NCI-H1048 (cell line): ENCODE data around the gene WDHD1.
"Not testable (repeated sequence)": the region's sequence is repeated elsewhere in the genome, so short reads cannot be mapped to it uniquely, and the experiment has no call there.

ENCODE experiments used
- DNase-seq: peaks from one replicate; lab custom pipeline; 2025; lab: John Stamatoyannopoulos, UW

The WDHD1 gene, protein sequence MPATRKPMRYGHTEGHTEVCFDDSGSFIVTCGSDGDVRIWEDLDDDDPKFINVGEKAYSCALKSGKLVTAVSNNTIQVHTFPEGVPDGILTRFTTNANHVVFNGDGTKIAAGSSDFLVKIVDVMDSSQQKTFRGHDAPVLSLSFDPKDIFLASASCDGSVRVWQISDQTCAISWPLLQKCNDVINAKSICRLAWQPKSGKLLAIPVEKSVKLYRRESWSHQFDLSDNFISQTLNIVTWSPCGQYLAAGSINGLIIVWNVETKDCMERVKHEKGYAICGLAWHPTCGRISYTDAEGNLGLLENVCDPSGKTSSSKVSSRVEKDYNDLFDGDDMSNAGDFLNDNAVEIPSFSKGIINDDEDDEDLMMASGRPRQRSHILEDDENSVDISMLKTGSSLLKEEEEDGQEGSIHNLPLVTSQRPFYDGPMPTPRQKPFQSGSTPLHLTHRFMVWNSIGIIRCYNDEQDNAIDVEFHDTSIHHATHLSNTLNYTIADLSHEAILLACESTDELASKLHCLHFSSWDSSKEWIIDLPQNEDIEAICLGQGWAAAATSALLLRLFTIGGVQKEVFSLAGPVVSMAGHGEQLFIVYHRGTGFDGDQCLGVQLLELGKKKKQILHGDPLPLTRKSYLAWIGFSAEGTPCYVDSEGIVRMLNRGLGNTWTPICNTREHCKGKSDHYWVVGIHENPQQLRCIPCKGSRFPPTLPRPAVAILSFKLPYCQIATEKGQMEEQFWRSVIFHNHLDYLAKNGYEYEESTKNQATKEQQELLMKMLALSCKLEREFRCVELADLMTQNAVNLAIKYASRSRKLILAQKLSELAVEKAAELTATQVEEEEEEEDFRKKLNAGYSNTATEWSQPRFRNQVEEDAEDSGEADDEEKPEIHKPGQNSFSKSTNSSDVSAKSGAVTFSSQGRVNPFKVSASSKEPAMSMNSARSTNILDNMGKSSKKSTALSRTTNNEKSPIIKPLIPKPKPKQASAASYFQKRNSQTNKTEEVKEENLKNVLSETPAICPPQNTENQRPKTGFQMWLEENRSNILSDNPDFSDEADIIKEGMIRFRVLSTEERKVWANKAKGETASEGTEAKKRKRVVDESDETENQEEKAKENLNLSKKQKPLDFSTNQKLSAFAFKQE

DNA sequence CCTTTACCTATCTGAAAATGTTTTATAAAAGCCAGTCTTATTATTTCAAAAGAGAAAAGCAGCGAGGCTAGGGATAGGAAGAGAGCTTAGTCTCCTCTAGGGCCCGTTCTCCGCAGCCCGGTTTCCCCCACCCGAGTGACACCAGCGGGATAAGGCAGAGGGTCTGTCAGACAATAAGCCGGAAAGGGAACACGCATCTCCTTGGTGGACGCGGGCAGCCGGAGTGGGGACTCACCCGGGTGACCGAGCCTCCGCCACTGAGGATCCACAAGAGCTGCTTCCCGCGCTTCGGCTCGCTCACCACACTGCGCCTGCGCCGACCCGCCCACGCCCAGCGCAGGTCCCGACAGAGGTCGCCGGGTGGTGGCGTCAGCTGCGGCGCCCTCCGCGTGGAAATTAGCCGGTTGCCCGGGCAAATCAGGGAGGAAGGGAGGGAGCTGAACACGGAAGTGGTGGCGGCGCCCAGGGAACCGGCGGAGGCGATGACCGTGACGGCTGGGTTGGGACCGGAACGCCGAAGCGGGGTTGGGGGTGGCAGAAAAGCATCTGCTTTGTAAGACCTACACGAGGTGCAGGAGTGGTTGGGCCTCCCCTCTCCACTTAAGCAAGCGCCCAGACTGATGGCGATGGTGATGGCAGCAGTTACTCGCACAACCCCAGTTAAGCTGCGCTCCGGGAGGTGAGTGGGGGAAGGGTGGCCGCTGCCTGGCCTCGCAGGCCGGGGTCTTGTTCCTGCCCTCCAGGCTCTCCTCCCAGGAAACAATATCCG, at the start of gene WDHD1, which contains the start of gene SOCS4:
Gene WDHD1 (minus strand): TSS at position 307 of the 769 bp plus-strand sequence. CDS start 312 bp downstream, outside the sequence.
Gene SOCS4 (plus strand): TSS at position 444 of the 769 bp plus-strand sequence. CDS start 15,806 bp downstream, outside the sequence.
- peak; percentile 77 for DNase-seq

DNA sequence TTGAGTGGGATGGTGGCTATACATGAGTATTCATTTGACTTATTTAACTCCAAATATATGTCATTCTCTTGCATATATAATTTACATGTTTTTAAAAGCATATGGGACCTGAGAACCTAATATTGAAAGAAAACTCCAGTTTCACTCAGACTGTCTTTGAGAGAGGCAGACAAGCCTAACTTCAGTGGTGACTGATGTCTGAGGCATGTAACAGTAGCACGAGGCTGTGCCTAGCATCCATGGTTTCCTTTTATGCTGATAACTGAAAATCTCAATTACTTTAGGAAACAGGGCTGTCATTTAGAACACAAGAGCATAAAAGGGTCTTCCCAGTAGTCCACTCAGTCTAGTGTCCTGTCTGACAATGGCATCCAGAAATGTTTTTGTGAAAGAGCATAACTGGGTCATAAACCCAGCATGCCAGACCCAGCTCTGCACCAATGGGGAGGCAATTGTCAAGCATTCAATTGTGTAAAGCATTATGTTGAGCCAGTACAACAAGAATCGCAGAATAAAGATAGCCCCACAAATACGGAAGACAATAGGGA, 48.8 kb upstream of the WDHD1 start:
- DNase-seq: no peak

DNA sequence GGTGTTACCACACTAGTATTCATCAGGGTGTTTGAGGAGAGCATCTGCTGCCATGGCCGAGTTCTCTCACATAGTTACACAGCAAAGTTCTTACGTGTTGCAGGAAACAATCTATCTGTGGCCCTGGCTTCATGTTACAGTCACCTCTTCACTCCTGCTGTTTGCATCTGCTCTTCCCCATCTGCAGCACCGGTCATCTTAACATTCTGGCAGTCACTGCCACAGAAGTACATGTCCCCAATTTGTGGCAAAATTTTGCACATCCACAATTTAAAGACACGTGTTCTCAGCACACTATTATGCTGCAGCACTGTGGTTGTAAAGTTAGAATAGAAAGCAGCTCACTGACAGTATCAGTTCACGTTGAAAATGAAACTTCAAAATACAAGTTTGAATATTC, 47.8 kb upstream of the WDHD1 start:
- DNase-seq: no peak

DNA sequence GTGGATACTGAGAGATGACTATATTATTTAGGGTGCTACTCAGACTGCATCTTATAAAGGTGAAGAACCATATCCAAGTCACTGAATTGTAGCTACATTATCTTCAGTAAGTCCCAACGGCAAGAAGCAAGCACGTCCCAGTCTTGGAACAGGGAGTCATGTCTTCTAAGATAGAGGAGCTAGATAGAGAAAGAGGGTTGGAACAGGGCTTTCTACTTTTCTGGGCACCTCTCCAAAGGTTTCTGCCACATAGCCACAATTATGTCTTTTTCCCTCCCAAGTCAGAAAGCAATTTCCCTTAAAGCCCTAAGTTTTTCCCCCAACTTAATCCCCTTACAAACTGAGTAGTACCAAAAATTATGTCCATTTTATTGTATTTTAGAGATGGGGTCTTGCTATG, 47.0 kb upstream of the WDHD1 start:
- no peak for DNase-seq

DNA sequence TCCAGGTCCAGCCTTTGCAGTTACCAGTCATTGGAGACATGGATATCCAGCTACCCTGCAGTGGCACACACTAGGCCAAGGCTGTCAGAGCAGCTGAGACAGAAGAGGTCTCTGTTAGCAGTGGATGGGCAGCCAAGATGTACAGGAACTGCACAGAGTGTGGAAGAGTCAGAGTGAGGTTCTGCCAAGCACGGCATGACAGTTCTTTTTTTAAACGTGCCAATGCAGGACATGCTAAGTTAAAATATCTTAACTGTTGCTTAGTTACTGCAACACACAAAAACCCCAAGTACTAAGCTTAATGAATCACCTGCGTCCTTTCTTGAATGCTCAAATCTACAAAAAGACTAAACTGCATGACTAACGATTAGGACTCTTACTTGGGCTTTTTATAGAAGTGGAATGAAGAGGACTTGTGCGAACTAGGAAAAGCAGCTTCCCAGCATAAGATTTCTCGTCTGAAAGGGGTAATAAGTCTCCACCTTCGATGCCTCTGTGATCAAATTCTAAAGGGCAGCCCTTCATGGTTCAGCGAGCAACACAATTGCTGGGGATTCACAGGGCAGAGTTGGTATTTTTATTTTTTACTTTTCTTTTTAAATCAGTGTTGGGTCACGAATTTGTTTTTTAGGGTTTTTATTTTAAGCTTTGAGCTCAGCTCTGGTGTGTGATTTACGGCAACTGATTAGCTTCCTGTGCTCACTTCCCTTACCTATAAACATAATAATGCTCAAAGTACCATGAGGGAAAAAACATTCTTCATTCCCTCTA, 45.2 kb upstream of the WDHD1 start:
- no peak for DNase-seq

DNA sequence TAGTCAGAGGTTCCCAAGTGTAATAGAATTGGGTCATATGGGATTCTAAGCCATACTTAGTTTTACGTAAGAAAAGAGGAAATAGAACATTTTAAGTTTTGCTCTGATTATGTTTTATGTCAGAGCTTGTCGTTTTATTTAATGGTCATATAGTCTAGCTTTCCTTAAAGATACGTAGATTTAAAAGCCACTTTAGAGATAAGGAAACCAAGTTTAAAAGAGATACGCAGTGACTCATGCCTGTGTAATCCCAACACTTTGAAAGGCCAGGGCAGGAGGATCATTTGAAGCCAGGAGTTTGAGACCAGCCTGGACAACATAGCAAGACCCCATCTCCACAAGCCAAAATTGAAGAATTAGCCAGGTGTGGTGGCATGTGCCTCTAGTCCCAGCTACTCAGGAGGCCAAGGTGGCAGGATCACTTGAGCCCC, 44.1 kb upstream of the WDHD1 start:
- no peak for DNase-seq

DNA sequence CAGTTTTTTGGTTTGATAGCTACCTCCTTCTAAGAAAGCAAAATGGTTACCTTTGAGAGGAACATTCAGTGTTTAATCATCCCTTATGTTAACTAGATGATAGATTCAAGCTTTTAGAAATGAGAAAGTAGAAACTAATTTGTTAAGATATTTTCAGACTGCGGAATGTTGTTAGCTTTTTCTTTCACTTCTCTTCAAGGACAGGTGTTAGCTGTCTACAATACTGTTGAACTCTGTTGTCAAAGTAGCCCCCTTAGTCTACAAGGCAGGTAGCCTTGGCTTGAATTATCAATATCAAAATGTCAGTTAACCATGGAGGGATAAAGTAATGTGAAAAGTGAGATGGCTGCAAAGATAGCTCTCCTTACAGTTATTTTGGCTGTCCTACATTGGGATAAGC, 39.3 kb upstream of the WDHD1 start:
- DNase-seq: no peak

DNA sequence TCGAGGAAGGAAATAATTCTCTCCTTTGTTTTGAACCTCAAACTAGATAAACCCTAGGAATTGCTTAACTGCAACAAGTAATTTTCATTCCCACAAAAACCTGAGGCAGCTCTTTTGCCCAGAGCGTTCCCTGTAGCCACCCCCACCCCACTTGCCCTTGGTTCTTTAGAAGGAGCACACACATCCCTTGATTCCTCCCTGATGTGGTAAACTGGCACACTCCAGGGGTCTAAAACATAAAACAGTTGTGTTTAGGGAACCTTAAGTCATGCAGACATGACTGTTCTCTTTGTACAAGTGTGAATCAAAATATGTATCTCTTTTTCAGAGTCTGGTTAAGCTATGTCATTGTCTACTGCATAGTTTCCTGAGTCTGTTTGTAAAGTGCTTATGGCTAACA, 38.5 kb upstream of the WDHD1 start:
- no peak for DNase-seq

DNA sequence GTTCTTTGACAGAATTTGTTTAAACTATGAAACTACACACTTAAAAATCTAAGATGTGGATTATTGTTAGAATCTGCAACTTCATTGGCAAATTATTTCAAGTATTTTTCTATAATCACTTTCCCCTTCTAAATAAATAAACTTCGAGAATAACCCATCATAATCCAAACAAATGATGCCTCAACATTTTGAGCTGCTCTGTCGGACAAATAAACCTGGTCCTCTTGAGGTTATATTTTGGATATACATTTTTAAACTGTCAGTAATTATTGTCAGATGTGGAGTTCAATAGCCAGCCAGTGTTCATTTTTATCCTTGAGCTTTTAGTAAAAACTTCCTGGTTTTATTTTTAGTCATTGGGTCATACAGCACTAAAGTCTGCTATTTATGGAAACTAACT, 38.0 kb upstream of the WDHD1 start:
- not testable (repeated sequence) for DNase-seq

DNA sequence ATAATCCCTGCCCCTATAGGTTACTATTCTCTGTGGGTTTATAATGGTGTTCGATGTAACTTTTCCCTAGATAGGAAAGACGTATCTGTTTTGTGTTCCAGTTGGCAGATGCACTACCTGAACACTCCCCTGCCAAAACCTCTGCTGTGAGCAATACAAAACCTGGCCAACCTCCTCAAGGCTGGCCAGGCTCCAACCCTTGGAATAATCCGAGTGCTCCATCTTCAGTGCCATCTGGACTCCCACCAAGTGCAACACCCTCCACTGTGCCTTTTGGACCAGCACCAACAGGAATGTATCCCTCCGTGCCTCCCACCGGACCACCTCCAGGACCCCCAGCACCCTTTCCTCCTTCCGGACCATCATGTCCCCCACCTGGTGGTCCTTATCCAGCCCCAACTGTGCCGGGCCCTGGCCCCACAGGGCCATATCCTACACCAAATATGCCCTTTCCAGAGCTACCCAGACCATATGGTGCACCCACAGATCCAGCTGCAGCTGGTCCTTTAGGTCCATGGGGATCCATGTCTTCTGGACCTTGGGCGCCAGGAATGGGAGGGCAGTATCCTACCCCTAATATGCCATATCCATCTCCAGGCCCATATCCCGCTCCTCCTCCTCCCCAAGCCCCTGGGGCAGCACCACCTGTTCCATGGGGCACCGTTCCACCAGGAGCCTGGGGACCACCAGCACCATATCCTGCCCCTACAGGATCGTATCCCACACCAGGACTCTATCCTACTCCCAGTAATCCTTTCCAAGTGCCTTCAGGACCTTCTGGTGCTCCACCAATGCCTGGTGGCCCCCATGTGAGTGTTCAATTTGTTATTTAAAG, 35.8 kb upstream of the WDHD1 start:
- DNase-seq: no peak

DNA sequence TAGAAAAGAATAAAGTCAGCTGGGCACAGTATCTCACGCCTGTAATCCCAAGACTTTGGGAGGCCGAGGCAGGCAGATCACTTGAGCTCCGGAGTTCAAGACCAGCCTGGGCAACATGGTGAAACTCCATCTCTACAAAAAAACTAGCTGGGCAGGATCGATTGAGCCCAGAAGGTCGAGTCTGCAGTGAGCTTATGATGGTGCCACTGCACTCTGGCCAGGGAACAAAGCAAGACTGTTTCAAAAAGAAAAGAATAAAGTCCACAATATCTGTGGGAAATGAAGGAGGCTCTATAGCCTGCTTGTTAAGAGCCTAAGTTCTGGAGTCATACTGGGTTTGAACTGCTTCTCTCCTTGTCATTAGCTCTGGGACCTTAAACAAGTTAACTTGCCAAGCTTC, 32.4 kb upstream of the WDHD1 start:
- DNase-seq: no peak

DNA sequence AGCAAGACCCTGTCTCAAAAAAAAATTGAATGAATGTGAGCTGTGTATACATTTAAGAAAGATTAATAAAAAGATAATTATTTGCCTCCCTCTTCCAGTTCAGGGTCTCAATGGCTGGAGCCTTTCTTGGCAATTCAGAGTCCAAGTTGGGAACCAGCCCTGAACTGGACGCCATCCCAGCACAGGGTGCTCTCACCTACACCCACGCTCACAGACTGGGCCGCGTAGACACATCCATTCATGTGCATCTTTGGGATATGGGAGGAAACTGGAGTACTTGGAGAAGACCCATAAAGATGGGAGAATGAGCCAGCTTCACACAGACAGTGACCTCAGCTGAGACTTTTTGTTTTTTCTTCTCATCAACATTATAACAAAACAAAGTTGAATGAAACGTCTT, 31.0 kb upstream of the WDHD1 start:
- no peak for DNase-seq

DNA sequence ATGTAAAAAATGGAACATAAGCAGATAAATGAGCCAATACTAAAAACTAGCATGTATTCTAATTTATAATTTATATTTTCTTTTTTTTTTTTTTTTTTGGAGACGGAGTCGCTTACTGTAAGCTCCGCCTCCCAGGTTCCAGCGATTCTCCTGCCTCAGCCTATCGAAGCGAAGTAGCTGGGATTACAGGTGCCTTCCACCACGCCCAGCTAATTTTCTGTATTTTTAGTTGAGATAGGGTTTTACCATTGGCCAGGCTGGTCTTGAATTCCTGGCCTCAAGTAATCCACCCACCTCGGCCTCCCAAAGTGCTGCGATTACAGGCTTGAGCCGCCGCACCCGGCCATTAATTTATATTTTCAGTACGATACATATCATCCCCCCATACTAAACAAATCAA, 27.2 kb upstream of the WDHD1 start:
- no peak for DNase-seq

DNA sequence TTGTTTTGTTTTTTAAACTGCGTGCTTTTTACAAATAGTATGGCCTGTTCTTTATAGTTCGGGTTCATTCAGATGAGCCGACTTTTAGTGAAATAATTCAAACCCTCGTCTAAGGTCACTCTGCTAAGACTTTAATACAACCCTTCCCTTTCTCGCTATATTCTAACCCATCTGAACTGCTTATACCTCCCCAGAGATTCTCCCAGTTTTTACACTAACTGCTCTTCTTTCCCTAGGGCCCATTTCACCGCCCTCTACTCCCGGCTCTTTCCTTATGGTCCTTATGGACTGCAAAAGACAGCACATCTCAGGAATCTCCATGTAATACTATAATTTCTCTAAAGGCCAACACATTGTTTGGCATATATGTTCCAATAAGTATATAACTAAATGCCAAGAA, 26.6 kb upstream of the WDHD1 start:
- DNase-seq: no peak

DNA sequence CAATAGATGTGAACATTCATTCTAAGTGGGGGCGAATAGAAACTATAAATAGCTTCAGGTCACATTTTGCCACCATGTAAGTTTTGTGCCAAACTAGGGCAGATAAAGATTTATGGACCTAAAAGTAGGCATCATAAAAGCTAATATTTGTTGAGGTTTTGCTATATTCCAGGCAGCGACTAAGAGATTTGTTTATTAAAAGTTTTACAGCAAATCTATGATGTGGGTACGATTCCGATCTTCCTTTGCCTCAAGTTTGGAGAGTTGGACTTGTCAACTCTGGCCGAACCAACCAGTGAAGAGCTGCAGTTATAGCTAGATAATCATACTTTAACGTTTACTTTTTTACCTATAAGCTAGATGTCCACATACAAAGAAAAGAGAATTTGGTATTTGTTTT, 26.1 kb upstream of the WDHD1 start:
- no peak for DNase-seq

DNA sequence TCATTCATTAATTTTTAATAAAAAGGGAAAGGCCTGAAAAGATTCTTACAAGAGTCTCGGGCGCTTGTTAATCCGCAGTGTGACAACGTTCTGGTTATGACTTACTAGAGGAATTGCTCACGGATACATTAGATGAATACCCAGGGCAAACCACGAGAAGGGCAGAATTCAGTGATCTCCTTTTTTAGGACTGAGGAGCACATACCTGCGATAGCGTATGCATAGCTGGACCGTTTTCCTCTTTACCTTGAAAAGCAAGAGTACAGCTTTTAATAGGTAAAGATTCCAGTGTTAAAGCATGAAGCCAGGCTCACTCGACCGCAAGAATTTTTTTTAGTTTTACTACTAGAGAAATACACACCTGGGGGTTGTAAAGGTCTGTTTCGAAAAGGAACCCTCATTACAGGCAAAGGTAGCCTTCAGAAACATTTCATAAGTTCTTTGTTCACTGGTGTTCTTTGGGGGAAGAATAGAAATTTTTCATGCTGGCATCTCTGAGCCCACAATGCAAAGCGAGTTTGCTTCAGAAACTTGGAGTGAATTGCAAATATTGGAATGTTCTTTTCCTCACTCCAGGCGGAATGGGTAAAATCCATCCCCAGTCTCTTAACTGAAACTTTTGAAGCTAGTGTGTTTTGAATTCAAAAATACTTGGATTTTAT, 25.5 kb upstream of the WDHD1 start:
- DNase-seq: no peak

DNA sequence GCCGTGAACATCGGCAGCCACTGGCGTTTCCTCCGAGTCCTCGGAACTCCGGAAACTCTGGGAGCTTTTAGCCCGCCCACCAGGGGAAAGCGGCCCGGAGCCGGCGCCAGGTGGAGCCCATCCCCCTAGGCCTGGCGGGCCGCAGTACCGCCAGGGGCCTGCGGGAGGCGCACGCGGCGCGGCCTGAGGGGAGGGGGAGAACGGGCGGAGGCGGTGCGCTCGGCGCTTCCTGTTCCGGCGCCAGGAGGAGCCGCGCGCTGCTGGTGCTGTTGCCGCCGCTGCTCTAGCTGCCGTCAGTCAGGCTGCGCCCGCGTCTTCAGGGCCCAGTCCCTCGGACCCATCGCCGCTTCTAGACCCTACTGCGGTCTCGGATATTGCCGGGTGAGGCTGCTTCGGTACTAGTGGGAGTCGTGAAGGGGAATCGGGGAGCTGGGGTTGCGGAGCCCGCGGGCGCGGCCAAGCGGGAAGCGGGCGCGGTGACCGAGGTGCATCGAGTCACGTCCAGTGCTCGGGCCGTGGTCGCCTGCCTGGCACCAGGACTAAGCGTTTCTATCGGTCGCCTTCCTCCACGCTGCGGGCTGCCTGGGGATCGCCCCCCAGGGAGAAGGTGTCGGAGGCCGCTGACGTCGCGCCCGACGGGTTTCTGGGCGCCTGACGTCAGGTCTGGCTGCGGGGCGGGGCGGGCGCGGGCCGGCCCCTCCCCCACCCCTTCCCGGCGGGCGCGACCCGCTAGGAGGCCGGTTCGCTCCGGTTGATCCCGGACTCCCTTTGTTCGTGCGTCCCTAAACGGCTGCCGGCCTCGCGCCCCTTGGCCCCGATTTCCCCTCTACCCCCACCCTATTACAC, 24.7 kb upstream of the WDHD1 start, which contains the start of gene MAPK1IP1L:
Gene MAPK1IP1L (plus strand): TSS at position 225 of the 846 bp plus-strand sequence. CDS start 10,037 bp downstream, outside the sequence.
- peak; percentile 69 for DNase-seq

DNA sequence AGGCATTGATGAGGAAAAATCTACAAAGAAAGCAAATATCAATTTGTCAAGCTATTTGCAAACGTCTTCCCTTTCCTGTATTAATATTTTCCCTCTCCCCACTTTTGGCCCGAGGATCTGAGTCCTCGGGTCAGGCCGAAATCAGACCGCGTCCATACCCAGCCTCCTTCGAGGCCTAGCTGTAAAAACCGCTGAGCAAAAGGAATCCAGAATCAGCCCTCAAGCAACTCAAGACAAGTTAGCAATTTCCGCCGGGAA, 24.2 kb upstream of the WDHD1 start:
- no peak for DNase-seq
